Skeletal muscle tissue (tissue), 4 donors: ENCODE results near the gene TRIM54. TPM values are rescaled to one million over a fixed set of nuclear protein-coding genes. Genes with fewer than 3 reads are reported as not detected.
"Not testable (repeated sequence)": the region's sequence is repeated elsewhere in the genome, so short reads cannot be mapped to it uniquely, and the experiment has no call there.

Experiments used
- H3K27ac ChIP-seq: one replicate; pipeline ENCODE4 v1.7.0; 2013; ENCODE audit warnings: mild to moderate bottlenecking, low read depth, low read length, inconsistent platforms
- H3K27me3 ChIP-seq, 3 donors: one replicate each; pipeline ENCODE4 v1.7.0; 2013; ENCODE audit warnings: low read length in 3 of 3; ENCODE audit not compliant: control insufficient read depth in 3 of 3, insufficient read depth in 3 of 3
- H3K36me3 ChIP-seq, 3 donors: one replicate each; pipeline ENCODE4 v1.7.0; 2013; ENCODE audit warnings: low read length in 3 of 3; ENCODE audit not compliant: control insufficient read depth in 3 of 3, insufficient read depth in 3 of 3
- H3K4me1 ChIP-seq, 3 donors: one replicate each; pipeline ENCODE4 v1.7.0; 2013; ENCODE audit warnings: low read length in 3 of 3, mild to moderate bottlenecking in 3 of 3; ENCODE audit not compliant: control insufficient read depth in 3 of 3, insufficient read depth in 3 of 3
- H3K4me3 ChIP-seq, 3 donors: one replicate each; pipeline ENCODE4 v1.7.0; 2013; ENCODE audit warnings: low read length in 3 of 3
- H3K9ac ChIP-seq, 3 donors: one replicate each; pipeline ENCODE4 v1.7.0; 2013; ENCODE audit warnings: low read length in 3 of 3, mild to moderate bottlenecking in 3 of 3, moderate library complexity in 2 of 3, low read depth in 1 of 3
- H3K9me3 ChIP-seq, 3 donors: one replicate each; pipeline ENCODE4 v1.7.0; 2013; ENCODE audit warnings: low read length in 3 of 3; ENCODE audit not compliant: control insufficient read depth in 3 of 3
- total RNA-seq: library from RNA; depleted of rRNA; stranded (reverse); fragments of >200 nt; gene quantifications from one replicate; pipeline ENCODE4 v1.2.3, GENCODE V29; 2014
- donor health status: Osteomylitis.

TRIM54 gene
- total RNA-seq, 1 donor from 2014 or later, result 60.0 TPM

DNA sequence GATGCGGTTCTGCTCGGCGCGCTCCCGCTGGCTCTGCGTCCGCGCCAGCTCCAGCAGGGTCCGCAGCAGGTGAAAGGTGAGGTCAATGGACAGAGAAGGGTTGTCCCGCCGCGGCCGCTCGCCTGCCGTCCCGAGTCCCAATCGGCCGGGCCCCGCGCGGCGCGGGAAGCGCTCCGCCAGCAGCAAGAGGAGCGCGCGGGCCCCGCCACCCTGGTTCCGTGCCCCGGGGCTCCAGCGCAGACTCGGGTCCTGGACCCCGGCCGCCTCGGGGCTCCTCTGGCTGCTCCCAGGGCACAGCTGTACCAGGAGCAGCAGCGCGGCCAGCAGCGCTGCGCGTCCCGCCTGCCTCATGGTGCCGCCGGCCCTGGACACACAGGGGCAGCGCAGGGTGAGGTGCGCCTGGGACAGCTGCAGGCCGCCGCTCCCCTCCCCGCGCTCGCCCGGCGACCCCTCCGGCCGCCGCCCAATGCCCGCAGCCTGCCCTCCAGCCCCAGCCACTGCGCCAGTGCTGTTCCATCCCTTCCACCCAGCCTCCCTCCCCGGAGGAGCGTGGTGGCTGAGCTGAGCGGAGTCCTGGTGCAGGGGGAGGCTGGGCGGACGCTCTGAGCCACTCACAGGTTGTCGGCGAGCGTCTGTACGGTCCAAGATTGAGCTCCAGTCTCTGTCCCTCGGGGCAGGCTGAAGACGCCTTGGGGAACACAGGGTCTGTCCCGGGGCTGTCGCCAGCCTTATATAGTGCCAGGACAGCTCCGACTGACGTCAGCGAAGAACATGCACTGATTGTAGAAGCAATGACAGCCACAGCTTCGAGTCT lies 25.5 kb downstream of the TRIM54 start:
- Histone ChIP-seq H3K9ac (peak overlapping the region in 1 of 3 donors; percentile 45), H3K36me3 (peaks cover 34 to 38% (median 38%) of the 10 kb centered on the region in 3 donors), H3K27me3 (peaks cover 4 to 29% (median 14%) of the 10 kb centered on the region in 3 donors), H3K9me3 (no peaks in the 10 kb centered on the region), H3K27ac (no peak overlapping the region), H3K4me1 (peaks cover 7 to 30% (median 30%) of the 10 kb centered on the region in 3 donors), H3K4me3 (no peak overlapping the region)

DNA sequence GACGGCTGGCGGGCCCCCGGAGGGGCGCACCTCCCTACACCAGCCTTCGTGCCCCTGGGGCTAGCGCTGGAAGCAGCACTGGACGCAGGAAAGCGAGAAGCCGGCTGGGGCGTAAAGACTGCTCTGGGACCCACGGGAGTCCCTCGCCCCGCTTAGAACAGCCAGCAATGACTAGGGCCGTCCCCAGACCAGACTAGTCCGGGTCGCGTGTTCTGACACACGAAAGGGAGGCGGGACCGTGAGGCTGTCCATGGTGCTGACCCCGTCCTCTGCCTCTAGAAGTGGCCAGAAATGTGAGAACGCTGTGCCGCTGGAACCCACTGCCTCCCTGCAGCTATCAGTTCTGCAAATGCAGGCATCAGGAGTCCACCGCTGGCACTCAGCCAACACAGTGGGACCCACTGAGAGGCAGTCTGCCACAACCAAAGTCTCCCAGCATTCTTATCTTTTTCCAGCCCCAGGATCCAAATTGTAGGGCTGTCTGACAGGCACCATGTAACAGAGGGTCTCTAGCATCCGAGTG lies 26.2 kb downstream of the TRIM54 start, which contains the start of gene UCN:
Gene UCN (minus strand): TSS at position 87 of the 523 bp plus-strand sequence. CDS start 550 bp downstream, outside the sequence.
- H3K27me3 ChIP-seq, result peaks cover 4 to 29% (median 14%) of the 10 kb centered on the region in 3 donors
- H3K4me1 ChIP-seq, result peaks cover 3 to 25% (median 25%) of the 10 kb centered on the region in 3 donors
- peak within 1 kb of the TSS in 1 of 3 donors; percentile 45 for H3K9ac ChIP-seq
- peak within 1 kb of the TSS in 1 of 3 donors; percentile 41 for H3K4me3 ChIP-seq
- no peaks in the 10 kb centered on the region for H3K9me3 ChIP-seq
- no peak within 1 kb of the TSS for H3K27ac ChIP-seq
- H3K36me3 ChIP-seq, result peaks cover 34 to 38% (median 38%) of the 10 kb centered on the region in 3 donors

DNA sequence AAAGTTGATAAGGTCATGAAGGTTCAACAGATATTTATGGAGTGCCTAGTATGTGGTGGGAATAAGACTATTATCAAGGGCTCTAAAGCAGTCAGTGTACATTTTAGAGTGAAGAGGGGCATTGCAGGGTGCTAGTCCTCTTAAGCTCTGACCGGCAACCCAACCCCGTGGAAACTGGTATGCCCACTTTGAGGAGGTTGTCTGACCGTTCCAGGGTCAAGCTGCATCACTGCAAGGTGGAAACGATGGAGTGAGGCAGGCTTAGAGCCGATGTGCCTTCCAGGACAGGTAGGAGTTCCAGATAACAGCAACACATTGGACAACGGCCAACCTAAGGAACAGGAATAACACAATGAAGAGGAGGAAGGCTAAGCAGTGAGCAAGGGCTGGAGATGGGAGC lies 27.4 kb downstream of the TRIM54 start:
- Histone ChIP-seq H3K4me1 (peaks cover 3 to 30% (median 29%) of the 10 kb centered on the region in 3 donors), H3K4me3 (no peak overlapping the region), H3K9ac (no peak overlapping the region), H3K27me3 (peaks cover 4 to 29% (median 14%) of the 10 kb centered on the region in 3 donors), H3K27ac (no peak overlapping the region), H3K36me3 (peaks cover 32 to 34% (median 34%) of the 10 kb centered on the region in 3 donors), H3K9me3 (no peaks in the 10 kb centered on the region)

DNA sequence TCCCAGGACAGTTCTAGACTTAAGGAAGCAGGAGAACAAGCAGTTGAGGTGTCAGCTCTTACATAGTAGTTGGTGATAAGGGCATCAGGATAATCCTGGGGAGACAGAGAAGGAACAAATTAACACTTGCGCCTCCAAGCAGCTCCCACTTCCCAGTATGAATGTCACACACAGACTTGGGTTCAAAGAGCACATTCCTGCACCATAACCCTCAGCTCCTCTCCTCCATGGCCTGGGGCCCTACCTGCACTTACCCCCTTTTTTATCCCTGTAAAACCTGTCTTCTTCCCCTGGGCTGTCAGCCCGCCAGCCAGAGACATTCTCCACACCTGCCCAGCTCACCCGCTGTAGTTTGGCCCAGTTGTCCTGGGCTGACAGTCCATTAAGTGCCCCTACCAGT lies 29.9 kb downstream of the TRIM54 start:
- Histone ChIP-seq H3K27ac (no peak overlapping the region), H3K4me1 (peaks cover 6 to 34% (median 33%) of the 10 kb centered on the region in 3 donors), H3K9ac (no peak overlapping the region), H3K36me3 (peaks cover 15 to 19% (median 18%) of the 10 kb centered on the region in 3 donors), H3K27me3 (peaks cover 4 to 13% (median 4%) of the 10 kb centered on the region in 3 donors), H3K4me3 (no peak overlapping the region), H3K9me3 (no peaks in the 10 kb centered on the region)

DNA sequence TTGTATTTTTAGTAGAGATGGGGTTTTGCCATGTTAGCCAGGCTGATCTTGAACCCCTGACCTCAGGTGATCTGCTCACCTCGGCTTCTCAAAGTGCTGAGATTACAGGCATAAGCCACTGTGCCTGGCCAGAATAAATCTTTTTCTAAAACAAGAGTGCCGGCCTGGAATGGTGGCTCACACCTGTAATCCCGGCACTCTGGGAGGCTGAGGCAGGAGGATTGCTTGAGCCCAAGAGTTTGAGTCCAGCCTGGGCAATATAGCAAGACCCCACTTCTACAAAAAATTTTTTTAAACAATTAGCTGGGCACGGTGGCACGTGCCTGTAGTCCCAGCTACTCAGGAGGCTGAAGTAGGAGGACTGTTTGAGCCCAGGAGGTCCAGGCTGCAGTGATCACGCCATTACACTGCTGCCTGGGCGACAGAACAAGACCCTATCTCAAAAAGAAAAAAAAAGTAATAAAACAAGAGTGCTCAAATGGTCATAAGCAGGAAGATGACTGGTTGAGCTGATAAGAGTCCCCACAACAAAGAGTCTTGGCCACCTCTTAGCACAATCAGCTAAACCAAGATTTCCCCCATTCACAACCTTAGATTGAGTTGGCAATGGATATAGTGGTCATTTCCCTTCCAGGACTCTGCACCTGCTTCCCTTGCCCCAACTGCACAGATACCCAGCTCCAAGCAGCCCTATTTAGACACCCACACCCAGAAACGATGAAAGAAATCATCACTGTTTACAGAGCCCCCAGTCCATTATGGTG lies 31.8 kb downstream of the TRIM54 start:
- H3K36me3 ChIP-seq, result peaks cover 0 to 10% (median 8%) of the 10 kb centered on the region in 3 donors
- H3K27ac ChIP-seq, result no peak overlapping the region
- no peak overlapping the region for H3K4me3 ChIP-seq
- H3K9ac ChIP-seq, result peak overlapping the region in 2 of 3 donors; percentile 19 to 50
- no peaks in the 10 kb centered on the region for H3K9me3 ChIP-seq
- H3K4me1 ChIP-seq, result peaks cover 10 to 28% (median 27%) of the 10 kb centered on the region in 3 donors
- no peaks in the 10 kb centered on the region for H3K27me3 ChIP-seq

DNA sequence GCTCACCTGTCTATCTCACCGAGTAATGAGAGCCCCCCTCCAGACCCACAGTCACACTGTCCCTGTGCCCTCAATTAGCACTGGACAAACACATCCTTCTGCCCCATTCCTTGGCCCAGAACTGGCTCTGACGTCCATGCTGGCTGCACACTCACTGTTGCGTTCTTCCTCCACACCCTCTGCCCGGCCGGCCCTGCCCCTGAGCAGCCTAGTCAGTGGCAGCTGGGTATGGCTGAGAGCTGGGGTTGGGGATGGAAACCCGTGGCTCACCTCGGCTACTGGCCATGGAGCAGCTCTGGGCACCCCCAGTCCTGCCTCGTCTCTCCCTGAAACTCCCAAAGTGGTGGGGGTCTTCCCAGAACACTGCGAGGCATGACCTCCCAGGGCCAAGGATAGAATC lies 32.5 kb downstream of the TRIM54 start:
- H3K9me3 ChIP-seq, result no peaks in the 10 kb centered on the region
- no peak overlapping the region for H3K27ac ChIP-seq
- no peak overlapping the region for H3K4me3 ChIP-seq
- H3K36me3 ChIP-seq, result peaks cover 0 to 6% (median 2%) of the 10 kb centered on the region in 3 donors
- H3K9ac ChIP-seq, result peak overlapping the region in 2 of 3 donors; percentile 19 to 50
- H3K4me1 ChIP-seq, result peaks cover 10 to 31% (median 30%) of the 10 kb centered on the region in 3 donors
- no peaks in the 10 kb centered on the region for H3K27me3 ChIP-seq

DNA sequence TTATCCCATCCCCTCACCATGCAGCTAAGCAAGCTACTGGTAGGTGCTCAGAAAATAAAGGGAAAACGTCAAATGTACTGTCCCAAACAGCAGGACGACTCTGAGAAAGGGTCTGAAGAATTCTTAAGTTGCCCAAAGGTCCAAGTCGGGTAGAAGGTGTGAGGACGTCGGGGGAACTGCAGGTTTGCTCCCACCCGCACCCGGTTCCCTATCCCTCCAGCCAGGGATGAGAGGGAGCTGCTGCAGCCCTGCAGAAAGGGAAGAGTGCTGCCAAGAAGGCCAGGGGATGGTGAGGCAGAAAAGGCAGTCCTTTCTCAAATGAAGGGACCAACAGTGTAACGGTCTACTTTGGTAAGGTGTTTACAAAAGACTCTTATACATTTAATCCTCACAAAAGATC lies 32.9 kb downstream of the TRIM54 start:
- H3K4me3 ChIP-seq, result no peak overlapping the region
- no peak overlapping the region for H3K27ac ChIP-seq
- H3K9ac ChIP-seq, result no peak overlapping the region
- no peaks in the 10 kb centered on the region for H3K9me3 ChIP-seq
- H3K27me3 ChIP-seq, result no peaks in the 10 kb centered on the region
- H3K36me3 ChIP-seq, result peaks cover 0 to 5% (median 0%) of the 10 kb centered on the region in 3 donors
- peaks cover 10 to 35% (median 33%) of the 10 kb centered on the region in 3 donors for H3K4me1 ChIP-seq

DNA sequence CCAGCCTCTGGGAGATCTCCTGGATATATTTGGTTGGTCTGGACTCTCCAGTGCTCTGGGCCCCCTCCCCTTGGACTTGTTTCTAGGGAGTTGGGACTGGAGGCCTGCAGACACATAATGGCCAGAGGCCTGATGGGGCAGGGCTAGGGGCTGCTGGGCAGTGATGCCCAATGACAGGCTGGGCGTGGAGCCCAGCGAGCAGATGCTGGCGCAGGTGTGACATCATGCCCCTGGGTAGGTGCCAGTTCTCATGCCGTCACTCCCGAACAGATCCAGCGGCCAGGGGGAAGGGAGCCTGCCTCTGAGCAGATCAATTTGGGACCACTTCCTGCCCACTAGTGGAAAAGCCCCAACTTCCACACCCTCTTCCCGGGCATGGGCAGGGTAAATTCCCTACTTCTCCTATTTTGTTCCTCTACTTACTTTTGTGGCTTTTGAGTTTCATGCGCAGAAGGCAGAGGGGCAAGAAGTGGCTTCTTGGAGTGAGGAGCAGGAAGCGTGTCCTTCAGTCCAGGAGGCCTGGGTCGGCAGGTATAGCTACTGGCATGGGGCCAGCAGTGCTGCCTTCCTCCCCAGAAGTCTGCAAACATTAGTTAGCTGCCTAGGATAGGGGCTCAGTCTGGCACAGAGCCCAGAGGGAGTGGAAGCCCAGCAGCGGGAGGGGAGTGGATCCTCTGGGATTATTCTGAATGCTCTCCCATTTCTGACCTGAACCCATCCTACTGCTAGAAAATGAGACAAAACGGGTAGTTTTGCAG lies 34.6 kb downstream of the TRIM54 start:
- no peaks in the 10 kb centered on the region for H3K9me3 ChIP-seq
- H3K27me3 ChIP-seq, result no peaks in the 10 kb centered on the region
- peak overlapping the region in 1 of 3 donors; percentile 28 for H3K9ac ChIP-seq
- peaks cover 0 to 3% (median 0%) of the 10 kb centered on the region in 3 donors for H3K36me3 ChIP-seq
- H3K4me3 ChIP-seq, result no peak overlapping the region
- H3K27ac ChIP-seq, result no peak overlapping the region
- H3K4me1 ChIP-seq, result peaks cover 23 to 51% (median 47%) of the 10 kb centered on the region in 3 donors

DNA sequence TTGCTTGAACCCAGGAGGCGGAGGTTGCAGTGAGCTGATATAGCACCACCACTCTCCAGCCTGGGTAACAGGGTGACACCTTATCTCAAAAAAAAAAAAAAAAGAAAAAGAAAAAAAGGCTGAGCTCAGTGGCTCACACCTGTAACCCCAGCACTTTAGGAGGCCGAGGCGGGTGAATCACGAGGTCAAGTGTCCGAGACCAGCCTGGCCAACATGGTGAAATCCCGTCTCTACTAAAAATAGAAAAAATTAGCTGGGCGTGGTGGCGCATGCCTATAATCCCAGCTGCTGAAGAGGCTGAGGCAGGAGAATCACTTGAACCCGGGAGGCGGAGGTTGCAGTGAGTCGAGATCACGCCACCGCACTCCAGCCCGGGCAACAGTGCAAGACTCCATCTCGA lies 37.6 kb downstream of the TRIM54 start:
- H3K36me3 ChIP-seq, H3K9me3 ChIP-seq, H3K4me3 ChIP-seq, H3K27me3 ChIP-seq, H3K9ac ChIP-seq: not testable (repeated sequence)
- Histone ChIP-seq H3K27ac (peak overlapping the region; percentile 100), H3K4me1 (peaks cover 43 to 65% (median 60%) of the 10 kb centered on the region in 3 donors)
